Measurements from ENCODE around the gene ARL5A.

ARL5A gene

DNA sequence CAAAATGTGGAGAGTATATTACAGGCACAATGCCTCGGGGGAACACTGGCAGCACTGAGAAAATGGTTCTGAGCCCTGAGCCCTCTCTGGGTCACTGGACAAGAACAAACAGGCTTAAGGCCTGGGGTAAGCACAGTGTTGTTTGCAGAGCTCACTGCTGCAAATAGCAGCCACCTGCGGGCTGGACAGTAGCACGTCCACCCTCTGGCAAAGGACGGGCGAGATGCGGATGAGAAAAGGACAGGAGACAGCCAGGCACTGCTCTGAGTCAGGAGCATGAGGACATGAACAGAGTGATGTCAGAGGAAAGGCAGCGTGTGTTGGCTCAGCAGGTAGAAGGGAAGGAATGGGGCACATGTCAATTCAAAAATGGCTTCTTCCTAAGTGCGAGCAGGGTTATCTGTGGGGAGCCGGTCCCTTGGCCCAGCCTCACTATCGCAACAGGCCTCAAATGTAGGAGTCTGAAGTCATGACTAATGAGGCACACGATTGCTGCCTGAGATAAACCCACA is 68.0 kb downstream of the ARL5A start:
- no peak overlapping the region for H3K4me3 ChIP-seq (ENCODE audit: low read depth in 1 of 5, low read length in 5 of 5)
- no peak overlapping the region for H3K27ac ChIP-seq (ENCODE audit: low read depth, low read length)
- no peaks in the 10 kb centered on the region for H3K9me3 ChIP-seq (ENCODE audit: control insufficient read depth in 5 of 5, low read length in 5 of 5)
- H3K4me1 ChIP-seq (ENCODE audit: control insufficient read depth in 5 of 5, insufficient read depth in 5 of 5, low read length in 5 of 5) = peaks cover 0 to 4% (median 0%) of the 10 kb centered on the region in 5 donors
- H3K9ac ChIP-seq (ENCODE audit: low read length in 5 of 5) = no peak overlapping the region
- H3K36me3 ChIP-seq (ENCODE audit: control insufficient read depth in 5 of 5, insufficient read depth in 5 of 5, low read length in 5 of 5) = peaks cover 0 to 6% (median 0%) of the 10 kb centered on the region in 5 donors
- no peaks in the 10 kb centered on the region for H3K27me3 ChIP-seq (ENCODE audit: control insufficient read depth in 5 of 5, insufficient read depth in 4 of 5, low read length in 5 of 5)

DNA sequence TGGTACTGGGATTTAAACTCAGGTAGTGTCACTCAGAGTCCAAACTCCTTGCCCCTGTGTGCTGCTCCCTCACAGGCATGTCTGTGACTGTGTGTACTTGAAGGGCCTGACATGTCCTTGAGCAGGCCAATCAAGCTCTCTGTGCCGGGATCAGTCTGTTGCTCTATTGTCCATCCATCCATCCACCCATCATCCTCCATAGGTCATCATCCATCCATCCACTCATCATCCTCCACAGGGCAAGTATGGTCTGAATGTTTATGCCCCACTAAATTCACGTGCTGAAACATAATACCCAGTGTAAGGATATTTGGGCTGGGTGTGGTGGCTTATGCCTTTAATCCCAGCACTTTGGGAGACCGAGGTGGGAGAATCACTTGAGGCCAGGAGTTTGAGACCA is 69.5 kb downstream of the ARL5A start:
- H3K9ac ChIP-seq (ENCODE audit: low read length in 5 of 5) = no peak overlapping the region
- no peaks in the 10 kb centered on the region for H3K9me3 ChIP-seq (ENCODE audit: control insufficient read depth in 5 of 5, low read length in 5 of 5)
- no peaks in the 10 kb centered on the region for H3K27me3 ChIP-seq (ENCODE audit: control insufficient read depth in 5 of 5, insufficient read depth in 4 of 5, low read length in 5 of 5)
- peaks cover 0 to 4% (median 0%) of the 10 kb centered on the region in 5 donors for H3K4me1 ChIP-seq (ENCODE audit: control insufficient read depth in 5 of 5, insufficient read depth in 5 of 5, low read length in 5 of 5)
- peaks cover 0 to 4% (median 0%) of the 10 kb centered on the region in 5 donors for H3K36me3 ChIP-seq (ENCODE audit: control insufficient read depth in 5 of 5, insufficient read depth in 5 of 5, low read length in 5 of 5)
- H3K4me3 ChIP-seq (ENCODE audit: low read depth in 1 of 5, low read length in 5 of 5) = no peak overlapping the region
- H3K27ac ChIP-seq (ENCODE audit: low read depth, low read length) = no peak overlapping the region

GRCh38 chr2:151757861-151758260 is 70.4 kb downstream of the ARL5A start:
- H3K4me1 ChIP-seq (ENCODE audit: control insufficient read depth in 5 of 5, insufficient read depth in 5 of 5, low read length in 5 of 5) = peaks cover 0 to 4% (median 0%) of the 10 kb centered on the region in 5 donors
- H3K36me3 ChIP-seq (ENCODE audit: control insufficient read depth in 5 of 5, insufficient read depth in 5 of 5, low read length in 5 of 5) = peaks cover 0 to 4% (median 0%) of the 10 kb centered on the region in 5 donors
- no peaks in the 10 kb centered on the region for H3K27me3 ChIP-seq (ENCODE audit: control insufficient read depth in 5 of 5, insufficient read depth in 4 of 5, low read length in 5 of 5)
- no peak overlapping the region for H3K9ac ChIP-seq (ENCODE audit: low read length in 5 of 5)
- H3K9me3 ChIP-seq (ENCODE audit: control insufficient read depth in 5 of 5, low read length in 5 of 5) = no peaks in the 10 kb centered on the region
- no peak overlapping the region for H3K4me3 ChIP-seq (ENCODE audit: low read depth in 1 of 5, low read length in 5 of 5)
- H3K27ac ChIP-seq (ENCODE audit: low read depth, low read length) = no peak overlapping the region

- Histone ChIP-seq H3K27me3 (ENCODE audit: control insufficient read depth in 5 of 5, insufficient read depth in 4 of 5, low read length in 5 of 5) (no peaks in the 10 kb centered on the region), H3K4me3 (ENCODE audit: low read depth in 1 of 5, low read length in 5 of 5) (no peak overlapping the region), H3K36me3 (ENCODE audit: control insufficient read depth in 5 of 5, insufficient read depth in 5 of 5, low read length in 5 of 5) (peaks cover 0 to 2% (median 0%) of the 10 kb centered on the region in 5 donors), H3K9ac (ENCODE audit: low read length in 5 of 5) (no peak overlapping the region), H3K27ac (ENCODE audit: low read depth, low read length) (no peak overlapping the region), H3K4me1 (ENCODE audit: control insufficient read depth in 5 of 5, insufficient read depth in 5 of 5, low read length in 5 of 5) (peaks cover 0 to 4% (median 0%) of the 10 kb centered on the region in 5 donors), H3K9me3 (ENCODE audit: control insufficient read depth in 5 of 5, low read length in 5 of 5) (no peaks in the 10 kb centered on the region)
These were observed 71.4 kb downstream of the ARL5A start for GRCh38 chr2:151756820-151757219.

GRCh38 chr2:151754253-151754897 is 73.8 kb downstream of the ARL5A start:
- Histone ChIP-seq H3K27ac (ENCODE audit: low read depth, low read length) (no peak overlapping the region), H3K4me1 (ENCODE audit: control insufficient read depth in 5 of 5, insufficient read depth in 5 of 5, low read length in 5 of 5) (peaks cover 0 to 4% (median 0%) of the 10 kb centered on the region in 5 donors), H3K36me3 (ENCODE audit: control insufficient read depth in 5 of 5, insufficient read depth in 5 of 5, low read length in 5 of 5) (no peaks in the 10 kb centered on the region), H3K9me3 (ENCODE audit: control insufficient read depth in 5 of 5, low read length in 5 of 5) (no peaks in the 10 kb centered on the region), H3K4me3 (ENCODE audit: low read depth in 1 of 5, low read length in 5 of 5) (no peak overlapping the region), H3K27me3 (ENCODE audit: control insufficient read depth in 5 of 5, insufficient read depth in 4 of 5, low read length in 5 of 5) (no peaks in the 10 kb centered on the region), H3K9ac (ENCODE audit: low read length in 5 of 5) (no peak overlapping the region)

GRCh38 chr2:151753540-151753939 is 74.7 kb downstream of the ARL5A start:
- no peak overlapping the region for H3K4me3 ChIP-seq (ENCODE audit: low read depth in 1 of 5, low read length in 5 of 5)
- no peak overlapping the region for H3K9ac ChIP-seq (ENCODE audit: low read length in 5 of 5)
- no peak overlapping the region for H3K27ac ChIP-seq (ENCODE audit: low read depth, low read length)
- H3K27me3 ChIP-seq (ENCODE audit: control insufficient read depth in 5 of 5, insufficient read depth in 4 of 5, low read length in 5 of 5) = no peaks in the 10 kb centered on the region
- H3K36me3 ChIP-seq (ENCODE audit: control insufficient read depth in 5 of 5, insufficient read depth in 5 of 5, low read length in 5 of 5) = no peaks in the 10 kb centered on the region
- no peaks in the 10 kb centered on the region for H3K9me3 ChIP-seq (ENCODE audit: control insufficient read depth in 5 of 5, low read length in 5 of 5)
- peaks cover 0 to 4% (median 0%) of the 10 kb centered on the region in 5 donors for H3K4me1 ChIP-seq (ENCODE audit: control insufficient read depth in 5 of 5, insufficient read depth in 5 of 5, low read length in 5 of 5)

Measured in subcutaneous abdominal adipose tissue (tissue), 5 donors.